Activated CD4-positive, CD25-positive, alpha-beta regulatory T cell (primary cell): ENCODE data around the gene LCLAT1.
"Not testable (repeated sequence)": the region's sequence is repeated elsewhere in the genome, so short reads cannot be mapped to it uniquely, and the experiment has no call there.

Source experiments
- DNase-seq, 4 experiments: peaks; one replicate each; lab custom pipeline; 2025; lab: John Stamatoyannopoulos, UW

The LCLAT1 gene

GRCh38 chr2:30487603-30488002 is 40.6 kb downstream of the LCLAT1 start:
- no peak for DNase-seq

DNA sequence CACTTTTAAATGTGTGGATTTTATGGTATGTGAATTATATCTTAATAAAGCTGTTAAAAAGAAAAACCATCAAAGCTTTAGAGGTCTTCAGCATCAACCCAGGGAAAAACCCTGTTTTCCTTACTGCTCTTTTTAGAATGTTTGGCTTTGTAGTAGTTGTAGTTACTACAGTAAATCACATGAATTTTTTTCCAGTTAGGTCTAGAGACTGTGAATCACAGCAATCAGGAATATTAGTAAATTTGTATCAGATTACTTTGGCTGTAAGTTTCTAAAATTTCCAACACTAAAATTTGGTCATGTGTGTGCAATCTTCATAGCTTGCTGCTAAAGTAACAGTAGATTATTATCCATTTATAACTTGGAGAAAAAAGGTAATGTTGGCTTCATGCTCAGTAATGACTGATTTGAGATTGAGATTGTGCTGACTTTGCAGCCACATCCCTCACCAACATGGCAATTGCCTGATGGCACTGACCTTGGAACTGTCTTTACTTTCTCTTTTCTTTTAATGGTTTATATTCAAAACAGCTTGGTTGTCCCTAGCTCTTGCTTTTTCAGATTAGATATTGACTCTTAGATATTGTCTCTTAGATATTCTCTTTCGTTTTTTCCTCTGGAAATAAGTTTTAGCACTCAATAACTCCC is 41.1 kb downstream of the LCLAT1 start:
- no peak for DNase-seq

DNA sequence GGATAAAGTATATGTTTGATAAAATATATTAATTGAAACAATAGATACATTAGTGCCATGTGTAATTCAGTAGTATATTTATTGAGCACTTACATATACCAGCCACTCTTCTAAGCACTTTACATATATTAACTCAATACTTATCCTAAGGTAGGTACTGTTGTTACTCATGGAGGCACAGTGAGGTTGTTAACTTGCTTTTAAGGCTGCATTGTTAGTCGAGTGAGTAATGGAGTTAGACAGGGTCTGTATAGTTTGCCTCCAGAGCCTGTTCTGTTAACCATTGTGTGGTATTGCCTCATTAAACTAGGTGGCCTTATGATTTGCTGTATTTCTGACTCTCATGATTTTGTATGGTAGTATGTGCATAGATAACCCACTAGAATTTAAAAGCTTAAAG is 44.2 kb downstream of the LCLAT1 start:
- no peak for DNase-seq

GRCh38 chr2:30492185-30492584 is 45.1 kb downstream of the LCLAT1 start:
- DNase-seq: no peak

GRCh38 chr2:30492619-30493018 is 45.6 kb downstream of the LCLAT1 start:
- DNase-seq: no peak

DNA sequence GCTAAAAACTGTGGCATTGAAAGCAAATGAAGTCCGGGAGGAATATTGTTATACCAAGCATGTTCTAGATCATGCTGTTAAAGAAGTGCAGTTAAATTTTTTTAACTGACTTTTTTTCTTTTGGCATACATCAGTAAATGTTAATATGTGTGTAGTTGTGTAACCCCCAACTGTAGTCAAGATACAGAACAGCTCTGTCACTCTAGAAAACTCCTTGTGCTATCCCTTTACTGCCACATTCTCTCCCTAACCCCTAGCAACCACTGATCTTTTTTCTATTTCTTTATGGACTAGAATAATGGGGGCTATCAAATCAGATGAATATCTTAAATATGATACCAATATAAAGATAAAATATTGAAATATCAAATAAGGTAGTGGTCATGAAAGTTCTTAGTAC is 46.4 kb downstream of the LCLAT1 start:
- no peak for DNase-seq

- DNase-seq: not testable (repeated sequence)
Observed at GRCh38 chr2:30495896-30496295, 48.9 kb downstream of the LCLAT1 start.

GRCh38 chr2:30499681-30500080 is 52.6 kb downstream of the LCLAT1 start:
- no peak for DNase-seq

DNA sequence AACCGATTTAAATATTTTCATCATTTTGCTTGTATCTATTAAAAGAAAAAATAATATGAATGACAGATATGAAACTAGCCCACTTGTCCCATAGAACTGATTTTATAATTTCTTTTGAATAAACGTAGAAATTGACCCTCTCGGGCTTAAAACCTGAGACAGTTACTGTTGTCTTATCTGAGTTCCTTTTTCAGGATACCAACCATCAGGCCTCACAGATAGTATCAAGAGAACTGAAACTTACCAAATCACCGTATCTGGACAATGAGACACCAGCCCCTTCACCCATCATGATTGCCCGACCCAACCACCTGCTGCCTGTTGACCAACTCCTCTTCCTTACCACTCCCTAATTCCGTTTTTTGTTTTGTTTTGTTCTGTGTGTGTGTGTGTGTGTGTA is 53.7 kb downstream of the LCLAT1 start:
- no peak for DNase-seq

GRCh38 chr2:30502310-30502709 is 55.3 kb downstream of the LCLAT1 start:
- DNase-seq: no peak

- DNase-seq: no peak
Observed at GRCh38 chr2:30503007-30503694, 56.1 kb downstream of the LCLAT1 start.

DNA sequence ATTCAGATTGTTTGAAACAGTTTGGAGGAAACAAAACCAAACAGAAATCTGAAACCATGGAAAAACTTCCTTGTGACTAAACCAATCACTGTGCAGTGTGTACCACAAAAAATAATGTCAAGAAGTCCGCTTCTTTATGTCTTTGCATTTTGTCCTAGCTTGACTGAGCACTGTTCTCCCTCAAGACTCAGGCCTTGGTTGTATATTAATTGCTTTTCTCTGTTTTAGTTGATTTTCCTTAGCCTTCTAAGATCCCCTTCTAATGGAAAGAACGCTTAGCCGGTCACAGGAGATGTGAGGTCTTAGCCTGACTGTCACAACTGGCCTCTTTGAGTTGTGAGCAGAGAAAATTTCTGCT is 56.6 kb downstream of the LCLAT1 start:
- no peak for DNase-seq

- no peak for DNase-seq
Observed at GRCh38 chr2:30504731-30505130, 57.7 kb downstream of the LCLAT1 start.

DNA sequence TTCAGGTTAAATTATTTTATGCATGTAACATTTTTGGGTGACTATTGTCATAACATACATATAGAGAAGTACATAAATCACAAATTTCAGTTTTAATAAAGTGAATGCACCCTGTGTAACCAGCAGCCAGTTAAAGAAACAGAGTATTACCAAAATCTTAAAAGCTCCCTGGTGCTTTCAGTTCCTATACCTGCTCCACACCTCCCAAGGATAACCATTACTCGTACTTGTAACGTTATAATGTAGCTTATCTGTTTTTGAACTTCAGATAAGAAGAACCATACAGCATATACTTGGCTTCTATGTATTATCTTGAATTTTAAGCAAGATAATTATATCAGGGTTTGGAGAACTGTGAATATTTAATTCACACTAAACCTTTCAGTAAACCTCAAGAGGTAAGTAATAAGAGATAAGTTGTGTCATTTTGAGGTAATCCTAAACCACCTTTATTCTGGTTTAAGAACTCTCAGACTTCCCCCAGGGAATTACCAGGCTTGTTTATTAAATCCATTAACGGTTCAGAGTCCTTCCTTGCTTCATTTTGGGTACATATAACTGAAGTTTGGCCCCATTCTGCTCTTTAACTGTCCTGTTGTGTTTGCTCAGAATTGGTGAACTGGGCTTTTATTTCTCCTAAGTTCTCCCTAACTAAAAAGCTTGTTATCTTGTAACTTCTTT is 58.6 kb downstream of the LCLAT1 start:
- no peak for DNase-seq

- DNase-seq: not testable (repeated sequence)
Observed at GRCh38 chr2:30507460-30507859, 60.4 kb downstream of the LCLAT1 start.

GRCh38 chr2:30509716-30510115 is 62.7 kb downstream of the LCLAT1 start:
- DNase-seq: no peak

GRCh38 chr2:30510409-30510808 is 63.4 kb downstream of the LCLAT1 start:
- DNase-seq: no peak

GRCh38 chr2:30511122-30512083 is 64.4 kb downstream of the LCLAT1 start:
- DNase-seq: no peak

- no peak for DNase-seq
Observed at GRCh38 chr2:30512243-30512886, 65.3 kb downstream of the LCLAT1 start.

DNA sequence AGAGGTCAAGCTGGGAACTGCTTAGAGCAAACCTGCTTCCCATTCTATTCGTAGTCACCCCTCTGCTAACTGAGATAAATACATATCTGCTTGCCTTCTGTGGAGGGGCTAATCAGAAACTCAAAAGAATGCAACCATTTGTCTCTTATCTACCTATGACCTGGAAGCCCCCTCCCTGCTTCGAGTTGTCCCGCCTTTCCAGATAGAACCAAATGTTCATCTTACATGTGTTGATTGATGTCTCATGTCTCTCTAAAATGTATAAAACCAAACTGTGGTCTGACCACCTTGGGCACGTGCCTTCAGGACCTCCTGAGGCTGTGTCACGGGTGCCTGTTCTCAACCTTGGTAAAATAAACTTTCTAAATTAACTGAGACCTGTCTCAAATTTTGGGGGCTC is 66.6 kb downstream of the LCLAT1 start:
- not testable (repeated sequence) for DNase-seq

- no peak for DNase-seq
Observed at GRCh38 chr2:30514134-30514847, 67.2 kb downstream of the LCLAT1 start.
